IMR-90 (cell line): ENCODE measurements around the gene SF3A2.

Source experiments
- BHLHE40 ChIP-seq: fragments of 150-350 bp; IDR thresholded peaks from 2 replicates; pipeline ENCODE4 v1.6.1; 2016; ENCODE audit warnings: mild to moderate bottlenecking, low read depth, low read length
- CEBPB ChIP-seq: IDR thresholded peaks from 2 replicates; pipeline ENCODE4 v1.6.1; 2012; ENCODE audit warnings: low read depth, low read length, improper control_type of control experiment
- CHD1 ChIP-seq: IDR thresholded peaks from 2 replicates; pipeline ENCODE4 v1.6.1; 2012; ENCODE audit warnings: low read depth, low read length, improper control_type of control experiment
- CTCF ChIP-seq: conservative IDR thresholded peaks from 2 replicates; pipeline ENCODE4 v1.5.1; 2012; ENCODE audit warnings: mild to moderate bottlenecking, low read depth, low read length, improper control_type of control experiment
- MAFK ChIP-seq: IDR thresholded peaks from 2 replicates; pipeline ENCODE4 v1.6.1; 2012; ENCODE audit warnings: low read depth, low read length, improper control_type of control experiment
- MXI1 ChIP-seq: IDR thresholded peaks from 2 replicates; pipeline ENCODE4 v1.6.1; 2012; ENCODE audit warnings: low read depth, mild to moderate bottlenecking, low read length, moderate library complexity, borderline replicate concordance
- POLR2A ChIP-seq: IDR thresholded peaks from 2 replicates; pipeline ENCODE4 v1.6.1; 2012; ENCODE audit warnings: mild to moderate bottlenecking, low read depth, low read length
- RAD21 ChIP-seq: IDR thresholded peaks from 2 replicates; pipeline ENCODE4 v1.6.1; 2012; ENCODE audit warnings: low read length, improper control_type of control experiment
- RCOR1 ChIP-seq: IDR thresholded peaks from 2 replicates; pipeline ENCODE4 v1.6.1; 2012; ENCODE audit warnings: mild to moderate bottlenecking, low read length, improper control_type of control experiment; ENCODE audit not compliant: insufficient replicate concordance
- USF2 ChIP-seq: fragments of 150-350 bp; IDR thresholded peaks from 2 replicates; pipeline ENCODE4 v1.6.1; 2017; ENCODE audit warnings: mild to moderate bottlenecking, antibody characterized with exemption, low read length, low read depth

GRCh38 chr19:2228157-2229030 is 8.2 kb upstream of the SF3A2 start:
- TF ChIP-seq USF2 (no peak), RAD21 (no peak), CTCF (no peak), MXI1 (no peak), RCOR1 (no peak), POLR2A (no peak), MAFK (no peak), CEBPB (no peak), BHLHE40 (no peak), CHD1 (no peak)
